Caco-2 (cell line): ENCODE data around the gene CCDC73. TPM values are rescaled to one million over a fixed set of nuclear protein-coding genes. Genes with fewer than 3 reads are reported as not detected.

Experiments
- BruUV-seq: library from RNA; stranded (reverse); fragments of 400-500 nt; replicated peaks from 2 replicates; lab custom pipeline; 2021; lab: Mats Ljungman, UMichigan
- CTCF ChIA-PET: fragments of 300-600 bp; sonication (Branson Sonifier 250); formaldehyde crosslinking; loops from one replicate; lab custom pipeline; 2022; ENCODE audit warnings: antibody characterized with exemption; lab: Charles Lee
- POLR2A ChIA-PET: fragments of 300-600 bp; sonication (Branson Sonifier 250); formaldehyde crosslinking; loops from one replicate; lab custom pipeline; 2022; ENCODE audit warnings: antibody characterized with exemption; lab: Charles Lee
- DNase-seq, 2 experiments: peaks; one replicate each; pipeline versions ENCODE4 v3.0.0 to v3.0.0-alpha.2; 2020 to 2022
- H3K27me3 ChIP-seq: replicated peaks from 2 replicates; pipeline ENCODE4 v1.6.0; 2011; ENCODE audit warnings: low read length; ENCODE audit not compliant: control insufficient read depth, insufficient read depth
- H3K36me3 ChIP-seq: 2 replicates; pipeline ENCODE4 v1.5.1; 2011; ENCODE audit warnings: low read length; ENCODE audit not compliant: control insufficient read depth, insufficient read depth
- H3K4me1 ChIP-seq: fragments of 250-450 bp; sonication (Bioruptor Pico); 2 replicates; pipeline ENCODE4 v1.5.1; 2020; ENCODE audit warnings: mild to moderate bottlenecking
- H3K4me3 ChIP-seq: 2 replicates; pipeline ENCODE4 v1.5.1; 2011; ENCODE audit warnings: low read depth, mild to moderate bottlenecking, control low read depth, low read length
- H3K9me3 ChIP-seq: fragments of 250-450 bp; sonication (Bioruptor Pico); 2 replicates; pipeline ENCODE4 v1.5.1; 2020; ENCODE audit warnings: mild to moderate bottlenecking, moderate library complexity
- H3K27ac Mint-ChIP-seq: one replicate; pipeline ENCODE4 v1.8.0; 2022; ENCODE audit warnings: mixed read lengths; ENCODE audit not compliant: unreplicated experiment
- H3K27me3 Mint-ChIP-seq: one replicate; pipeline ENCODE4 v1.8.0; 2022; ENCODE audit warnings: mixed read lengths; ENCODE audit not compliant: insufficient read depth, unreplicated experiment
- H3K36me3 Mint-ChIP-seq: one replicate; pipeline ENCODE4 v1.8.0; 2022; ENCODE audit warnings: mild to moderate bottlenecking, mixed read lengths; ENCODE audit not compliant: insufficient read depth, unreplicated experiment
- H3K4me1 Mint-ChIP-seq: one replicate; pipeline ENCODE4 v1.8.0; 2022; ENCODE audit warnings: low read depth, mixed read lengths; ENCODE audit not compliant: unreplicated experiment
- H3K4me3 Mint-ChIP-seq: one replicate; pipeline ENCODE4 v1.8.0; 2022; ENCODE audit warnings: mild to moderate bottlenecking, moderate library complexity, mixed read lengths; ENCODE audit not compliant: unreplicated experiment
- H3K9me3 Mint-ChIP-seq: one replicate; pipeline ENCODE4 v1.8.0; 2022; ENCODE audit warnings: mixed read lengths; ENCODE audit not compliant: unreplicated experiment
- intact Hi-C: fragments of 100-400 bp; cut with micrococcal nuclease; formaldehyde crosslinking; loops from one replicate; pipeline ENCODE4 v1.10.0; 2022; ENCODE audit not compliant: unreplicated experiment
- total RNA-seq: library from RNA; stranded (reverse); gene quantifications from 2 replicates; pipeline ENCODE4 v1.2.3, GENCODE V29; 2022
- TF ChIP-seq, protein P1 (sequence below), 2 experiments: fragments of 200-600 bp in 1 of 2; IDR thresholded peaks; 1 replicate in 1 of 2; 2 replicates in 1 of 2; pipeline versions ENCODE4 v1.5.1 to v1.8.0; 2011 to 2022; ENCODE audit warnings: antibody characterized with exemption in 1 of 2, control low read depth in 1 of 2, inconsistent platforms in 1 of 2, low read depth in 1 of 2, low read length in 1 of 2, mild to moderate bottlenecking in 1 of 2, moderate library complexity in 1 of 2; ENCODE audit not compliant: insufficient read depth in 1 of 2, severe bottlenecking in 1 of 2, unreplicated experiment in 1 of 2

Gene CCDC73
- total RNA-seq, 1 experiment from 2014 or later = not detected

- ChIA-PET CTCF (no interaction called here), POLR2A (no interaction called here)
- H3K36me3 Mint-ChIP-seq = peaks cover 6% of the 10 kb centered on the region
- H3K4me3 ChIP-seq = no peak overlapping the region
- BruUV-seq = no TSS peak
- TF ChIP-seq, protein P1, sequence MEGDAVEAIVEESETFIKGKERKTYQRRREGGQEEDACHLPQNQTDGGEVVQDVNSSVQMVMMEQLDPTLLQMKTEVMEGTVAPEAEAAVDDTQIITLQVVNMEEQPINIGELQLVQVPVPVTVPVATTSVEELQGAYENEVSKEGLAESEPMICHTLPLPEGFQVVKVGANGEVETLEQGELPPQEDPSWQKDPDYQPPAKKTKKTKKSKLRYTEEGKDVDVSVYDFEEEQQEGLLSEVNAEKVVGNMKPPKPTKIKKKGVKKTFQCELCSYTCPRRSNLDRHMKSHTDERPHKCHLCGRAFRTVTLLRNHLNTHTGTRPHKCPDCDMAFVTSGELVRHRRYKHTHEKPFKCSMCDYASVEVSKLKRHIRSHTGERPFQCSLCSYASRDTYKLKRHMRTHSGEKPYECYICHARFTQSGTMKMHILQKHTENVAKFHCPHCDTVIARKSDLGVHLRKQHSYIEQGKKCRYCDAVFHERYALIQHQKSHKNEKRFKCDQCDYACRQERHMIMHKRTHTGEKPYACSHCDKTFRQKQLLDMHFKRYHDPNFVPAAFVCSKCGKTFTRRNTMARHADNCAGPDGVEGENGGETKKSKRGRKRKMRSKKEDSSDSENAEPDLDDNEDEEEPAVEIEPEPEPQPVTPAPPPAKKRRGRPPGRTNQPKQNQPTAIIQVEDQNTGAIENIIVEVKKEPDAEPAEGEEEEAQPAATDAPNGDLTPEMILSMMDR (IDR thresholded peaks at IDR 0.05; ENCODE audit: insufficient read depth in 1 of 2, low read depth in 1 of 2, low read length in 1 of 2, severe bottlenecking in 1 of 2, unreplicated experiment in 1 of 2) = no peak
- intact Hi-C loops = no loop called here
- H3K4me1 Mint-ChIP-seq = peaks cover 18% of the 10 kb centered on the region
- H3K27ac Mint-ChIP-seq = no peak overlapping the region
- H3K27me3 Mint-ChIP-seq = no peaks in the 10 kb centered on the region
- no peaks in the 10 kb centered on the region for H3K9me3 ChIP-seq
- no peak overlapping the region for H3K4me3 Mint-ChIP-seq
- H3K27me3 ChIP-seq = no peaks in the 10 kb centered on the region
- H3K9me3 Mint-ChIP-seq = no peaks in the 10 kb centered on the region
- H3K36me3 ChIP-seq = no peaks in the 10 kb centered on the region
- DNase-seq = no peak
- peaks cover 16% of the 10 kb centered on the region for H3K4me1 ChIP-seq
These were observed 221.2 kb downstream of the CCDC73 start for GRCh38 chr11:32573228-32573627.

DNA sequence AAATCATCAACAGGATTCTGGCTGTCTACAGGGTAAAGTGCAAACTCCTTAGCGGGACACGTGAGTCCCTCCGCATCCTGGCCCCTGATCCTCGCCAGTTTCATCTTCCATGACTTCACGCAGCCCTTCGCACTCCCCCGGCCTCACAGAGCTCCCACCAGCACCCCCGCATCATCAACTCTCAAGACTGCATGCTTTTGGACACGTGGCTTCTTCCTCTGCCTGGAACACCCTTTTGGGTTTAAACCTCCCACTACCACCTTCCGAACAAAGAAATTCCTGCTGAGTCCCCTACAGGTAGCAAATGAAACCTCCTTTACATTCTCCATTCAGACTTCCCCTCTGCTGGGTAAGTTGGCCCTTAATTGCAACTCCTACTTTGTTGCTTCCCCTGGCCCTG, 223.4 kb downstream of the CCDC73 start:
- intact Hi-C loops = no loop called here
- no peak overlapping the region for H3K4me3 Mint-ChIP-seq
- ChIA-PET POLR2A (no interaction called here), CTCF (no interaction called here)
- H3K36me3 Mint-ChIP-seq = peaks cover 6% of the 10 kb centered on the region
- TF ChIP-seq, protein P1 (IDR thresholded peaks at IDR 0.05; ENCODE audit: insufficient read depth in 1 of 2, low read depth in 1 of 2, low read length in 1 of 2, severe bottlenecking in 1 of 2, unreplicated experiment in 1 of 2) = peak in 1 of 2 experiments; percentile 6
- H3K27ac Mint-ChIP-seq = no peak overlapping the region
- Histone ChIP-seq H3K4me1 (peaks cover 16% of the 10 kb centered on the region), H3K36me3 (no peaks in the 10 kb centered on the region), H3K9me3 (no peaks in the 10 kb centered on the region), H3K27me3 (no peaks in the 10 kb centered on the region), H3K4me3 (no peak overlapping the region)
- no peaks in the 10 kb centered on the region for H3K9me3 Mint-ChIP-seq
- H3K27me3 Mint-ChIP-seq = no peaks in the 10 kb centered on the region
- no TSS peak for BruUV-seq
- no peak for DNase-seq
- H3K4me1 Mint-ChIP-seq = peaks cover 18% of the 10 kb centered on the region

DNA sequence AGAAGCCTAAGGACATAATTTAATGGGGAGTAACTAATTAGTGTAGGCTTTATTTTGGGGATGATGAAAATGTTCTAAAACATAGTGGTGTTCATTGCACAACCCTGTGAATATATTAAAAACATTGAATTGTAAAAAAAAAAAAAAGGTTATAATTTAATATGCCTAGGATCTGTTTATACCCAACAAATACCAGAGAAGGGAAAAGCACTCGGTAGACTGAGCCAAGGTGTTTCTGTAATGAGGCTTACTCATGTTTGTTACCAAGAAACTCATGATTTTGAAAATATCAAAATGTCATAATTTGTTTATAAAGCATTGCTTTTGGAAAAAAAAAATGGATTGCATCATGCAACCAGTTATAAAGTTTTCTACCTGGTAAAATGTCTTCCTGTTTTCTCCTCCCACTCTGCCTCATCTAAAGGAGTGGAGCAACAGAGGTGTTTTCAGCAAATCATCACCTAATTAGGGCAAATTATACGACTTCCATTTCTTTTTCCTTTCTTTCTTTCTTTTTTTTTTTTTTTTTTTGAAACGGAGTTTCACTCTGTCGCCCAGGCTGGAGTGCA, 225.1 kb downstream of the CCDC73 start:
- no peaks in the 10 kb centered on the region for H3K36me3 ChIP-seq
- peaks cover under 1% of the 10 kb centered on the region for H3K36me3 Mint-ChIP-seq
- ChIA-PET POLR2A (no interaction called here), CTCF (no interaction called here)
- no peaks in the 10 kb centered on the region for H3K27me3 ChIP-seq
- BruUV-seq = no TSS peak
- H3K4me3 ChIP-seq = no peak overlapping the region
- H3K27ac Mint-ChIP-seq = no peak overlapping the region
- H3K4me1 ChIP-seq = peaks cover 2% of the 10 kb centered on the region
- H3K4me1 Mint-ChIP-seq = peaks cover 11% of the 10 kb centered on the region
- DNase-seq = no peak
- no peaks in the 10 kb centered on the region for H3K9me3 Mint-ChIP-seq
- no peak overlapping the region for H3K4me3 Mint-ChIP-seq
- no peaks in the 10 kb centered on the region for H3K9me3 ChIP-seq
- intact Hi-C loops = no loop called here
- TF ChIP-seq, protein P1 (IDR thresholded peaks at IDR 0.05; ENCODE audit: insufficient read depth in 1 of 2, low read depth in 1 of 2, low read length in 1 of 2, severe bottlenecking in 1 of 2, unreplicated experiment in 1 of 2) = no peak
- no peaks in the 10 kb centered on the region for H3K27me3 Mint-ChIP-seq
